ENCODE data around the gene CALML6.

Gene CALML6

GRCh38 chr1:1946540-1946939 is 31.5 kb downstream of the CALML6 start:
- DNase-seq, result no peak

- DNase-seq, result no peak
These were observed 32.4 kb downstream of the CALML6 start for GRCh38 chr1:1947493-1947892.

- no peak for DNase-seq
These were observed 33.7 kb downstream of the CALML6 start for GRCh38 chr1:1948783-1949182.

- DNase-seq, result no peak
These were observed 35.9 kb downstream of the CALML6 start for GRCh38 chr1:1950940-1951339.

- no peak for DNase-seq
These were observed 39.0 kb downstream of the CALML6 start for GRCh38 chr1:1954015-1954414.

GRCh38 chr1:1954831-1955441 is 39.9 kb downstream of the CALML6 start:
- peak; percentile 58 for DNase-seq

- DNase-seq, result no peak
These were observed 40.6 kb downstream of the CALML6 start for GRCh38 chr1:1955621-1956094.

- no peak for DNase-seq
These were observed 41.0 kb downstream of the CALML6 start for GRCh38 chr1:1956101-1956500.

GRCh38 chr1:1956586-1957532 is 41.8 kb downstream of the CALML6 start:
- DNase-seq, result no peak

- DNase-seq, result no peak
These were observed 42.5 kb downstream of the CALML6 start for GRCh38 chr1:1957533-1957961.

- no peak for DNase-seq
These were observed 43.0 kb downstream of the CALML6 start for GRCh38 chr1:1958071-1958541.

- no peak for DNase-seq
These were observed 44.4 kb downstream of the CALML6 start for GRCh38 chr1:1959459-1959839.

GRCh38 chr1:1959840-1960479 is 44.9 kb downstream of the CALML6 start:
- peak; percentile 92 for DNase-seq

- DNase-seq, result no peak
These were observed 45.6 kb downstream of the CALML6 start for GRCh38 chr1:1960480-1961196.

- DNase-seq, result no peak
These were observed 47.7 kb downstream of the CALML6 start for GRCh38 chr1:1962752-1963151.

GRCh38 chr1:1963570-1963969 is 48.5 kb downstream of the CALML6 start:
- DNase-seq, result no peak

- DNase-seq, result no peak
These were observed 49.8 kb downstream of the CALML6 start for GRCh38 chr1:1964811-1965210.

- no peak for DNase-seq
These were observed 50.5 kb downstream of the CALML6 start for GRCh38 chr1:1965546-1965945.

GRCh38 chr1:1966071-1966740 is 51.1 kb downstream of the CALML6 start:
- no peak for DNase-seq

Measured in stimulated activated CD8-positive, alpha-beta memory T cell treated with anti-CD3 and anti-CD28 coated beads, Interleukin-4, amount 100 ng/mL, for 48 hours (primary cell).